Neural cell (in vitro differentiated cells): ENCODE measurements around the gene SFN. TPM values are rescaled to one million over a fixed set of nuclear protein-coding genes. Genes with fewer than 3 reads are reported as not detected.

ENCODE experiments used
- H2AFZ ChIP-seq: fragments of 200-600, 300-800 bp; sonication (generic), shearing (Covaris generic); 2 replicates; pipeline ENCODE4 v1.6.0; 2014; ENCODE audit warnings: low read depth, mild to moderate bottlenecking, antibody characterized with exemption, low read length, moderate library complexity
- H3F3A ChIP-seq: fragments of 200-600 bp; shearing (Covaris generic); 2 replicates; pipeline ENCODE4 v1.6.1; 2016; ENCODE audit warnings: mild to moderate bottlenecking, moderate library complexity, mixed read lengths, antibody characterized with exemption, low read length; ENCODE audit not compliant: insufficient read depth, poor library complexity, severe bottlenecking
- H3K27ac ChIP-seq: fragments of 200-600, 300-800 bp; sonication (generic), shearing (Covaris generic); 2 replicates; pipeline ENCODE4 v1.5.1; 2014; ENCODE audit warnings: mild to moderate bottlenecking, low read length, moderate library complexity
- H3K27me3 ChIP-seq: fragments of 300-800, 200-600 bp; sonication (generic), shearing (Covaris generic); 2 replicates; pipeline ENCODE4 v1.6.0; 2014; ENCODE audit warnings: mild to moderate bottlenecking, low read depth, low read length, moderate library complexity; ENCODE audit not compliant: insufficient read depth
- H3K36me3 ChIP-seq: fragments of 300-800, 200-600 bp; sonication (generic), shearing (Covaris generic); 2 replicates; pipeline ENCODE4 v1.5.1; 2014; ENCODE audit warnings: mild to moderate bottlenecking, antibody characterized with exemption, low read length, moderate library complexity; ENCODE audit not compliant: insufficient read depth
- H3K4me2 ChIP-seq: fragments of 300-800, 200-600 bp; sonication (generic), shearing (Covaris generic); 2 replicates; pipeline ENCODE4 v1.6.0; 2014; ENCODE audit warnings: mild to moderate bottlenecking, low read length
- H3K4me3 ChIP-seq: fragments of 300-800, 200-600 bp; sonication (generic), shearing (Covaris generic); 2 replicates; pipeline ENCODE4 v1.5.1; 2014; ENCODE audit warnings: mild to moderate bottlenecking, low read length, moderate library complexity
- H3K79me2 ChIP-seq: fragments of 200-600 bp; shearing (Covaris generic); replicated peaks from 2 replicates; pipeline ENCODE4 v1.6.0; 2014; ENCODE audit warnings: mild to moderate bottlenecking, low read length, moderate library complexity; ENCODE audit not compliant: insufficient read depth
- H3K9ac ChIP-seq: fragments of 300-800, 200-600 bp; sonication (generic), shearing (Covaris generic); 2 replicates; pipeline ENCODE4 v1.6.1; 2016; ENCODE audit warnings: mild to moderate bottlenecking, low read length, mixed read lengths
- H3K9me2 ChIP-seq: fragments of 200-600 bp; shearing (Covaris generic); 2 replicates; pipeline ENCODE4 v1.6.1; 2016; ENCODE audit warnings: mild to moderate bottlenecking, low read length, mixed read lengths; ENCODE audit not compliant: insufficient read depth
- H3K9me3 ChIP-seq: fragments of 200-600, 300-800 bp; sonication (generic), shearing (Covaris generic); 2 replicates; pipeline ENCODE4 v1.6.1; 2016; ENCODE audit warnings: mild to moderate bottlenecking, mixed run types, low read length, moderate library complexity, mixed read lengths
- H4K20me1 ChIP-seq: fragments of 200-600 bp; shearing (Covaris generic); 2 replicates; pipeline ENCODE4 v1.6.1; 2016; ENCODE audit warnings: mild to moderate bottlenecking, mixed run types; ENCODE audit not compliant: insufficient read depth
- EP300 ChIP-seq: fragments of 450-650 bp; conservative IDR thresholded peaks from 2 replicates; pipeline ENCODE4 v1.6.1; 2014; ENCODE audit warnings: antibody characterized with exemption, mild to moderate bottlenecking, moderate library complexity; ENCODE audit not compliant: poor library complexity, severe bottlenecking
- EZH2 ChIP-seq: fragments of 200-600, 300-800 bp; shearing (Covaris generic), sonication (generic); IDR thresholded peaks from 2 replicates; pipeline ENCODE4 v1.6.1; 2014; ENCODE audit warnings: antibody characterized with exemption, low read length, borderline replicate concordance, mild to moderate bottlenecking; ENCODE audit not compliant: insufficient read depth, poor library complexity, severe bottlenecking
- MXI1 ChIP-seq: fragments of 450-650 bp; conservative IDR thresholded peaks from 2 replicates; pipeline ENCODE4 v1.6.1; 2014; ENCODE audit warnings: antibody characterized with exemption, mild to moderate bottlenecking; ENCODE audit not compliant: poor library complexity, severe bottlenecking
- POLR2AphosphoS5 ChIP-seq: IDR thresholded peaks from 2 replicates; pipeline ENCODE4 v1.6.1; 2012
- RAD21 ChIP-seq: fragments of 450-650 bp; conservative IDR thresholded peaks from 2 replicates; pipeline ENCODE4 v1.6.1; 2014; ENCODE audit warnings: antibody characterized with exemption, mild to moderate bottlenecking, moderate library complexity
- SMC3 ChIP-seq: fragments of 450-650 bp; conservative IDR thresholded peaks from 2 replicates; pipeline ENCODE4 v1.6.1; 2014; ENCODE audit warnings: antibody characterized with exemption, mild to moderate bottlenecking, moderate library complexity; ENCODE audit not compliant: poor library complexity
- TAF1 ChIP-seq: IDR thresholded peaks from 2 replicates; pipeline ENCODE4 v1.6.1; 2012; ENCODE audit warnings: low read depth
- polyA plus RNA-seq: library from polyadenylated mRNA; depleted of rRNA; stranded (reverse); fragments of >200 nt; gene quantifications from 2 replicates; pipeline ENCODE4 v1.2.3, GENCODE V29; 2014
- TF ChIP-seq, protein P1 (sequence below): IDR thresholded peaks from 2 replicates; pipeline ENCODE4 v1.6.1; 2012; ENCODE audit warnings: borderline replicate concordance
- TF ChIP-seq, protein P2 (sequence below): fragments of 450-650 bp; IDR thresholded peaks from 2 replicates; pipeline ENCODE4 v1.5.1; 2014; ENCODE audit warnings: antibody characterized with exemption, mild to moderate bottlenecking, moderate library complexity; ENCODE audit not compliant: poor library complexity, severe bottlenecking

Gene SFN
- polyA plus RNA-seq, 1 donor from 2014 or later: 0.25 TPM

DNA sequence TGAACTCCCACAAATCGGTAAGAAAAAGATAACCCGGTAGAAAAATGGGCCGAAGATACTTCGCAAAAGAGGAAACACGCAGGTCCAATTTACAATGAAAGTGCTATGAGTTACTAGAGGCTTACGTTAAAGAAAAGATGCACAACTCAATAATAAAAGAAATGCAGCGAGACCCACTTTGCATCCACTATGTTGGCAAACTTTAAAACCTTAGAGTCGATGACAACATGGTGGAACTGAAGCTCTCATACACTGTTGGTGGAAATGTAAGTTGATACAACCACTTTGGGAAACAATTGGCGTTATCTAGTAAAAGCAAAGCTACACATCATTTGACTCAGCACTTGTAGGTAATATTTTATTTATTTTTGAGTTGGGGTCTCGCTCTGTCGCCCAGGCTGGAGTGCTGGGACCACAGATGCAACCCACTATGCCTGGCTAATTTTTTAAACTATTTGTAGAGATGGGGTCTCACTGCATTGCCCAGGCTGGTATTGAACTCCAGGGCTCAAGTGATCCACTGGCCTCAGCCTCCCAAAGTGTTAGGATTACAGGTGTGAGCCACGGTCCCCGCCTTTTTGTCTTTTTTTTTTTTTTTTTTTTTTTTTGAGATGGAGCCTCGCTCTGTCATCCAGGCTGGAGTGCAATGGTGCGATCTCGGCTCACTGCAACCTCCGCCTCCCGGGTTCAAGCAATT is 38.0 kb downstream of the SFN start:
- TF ChIP-seq RAD21 (no peak), MXI1 (no peak), EZH2 (no peak)
- Histone ChIP-seq H2AFZ (peak overlapping the region; percentile 94), H3K4me3 (peak overlapping the region; percentile 76)

DNA sequence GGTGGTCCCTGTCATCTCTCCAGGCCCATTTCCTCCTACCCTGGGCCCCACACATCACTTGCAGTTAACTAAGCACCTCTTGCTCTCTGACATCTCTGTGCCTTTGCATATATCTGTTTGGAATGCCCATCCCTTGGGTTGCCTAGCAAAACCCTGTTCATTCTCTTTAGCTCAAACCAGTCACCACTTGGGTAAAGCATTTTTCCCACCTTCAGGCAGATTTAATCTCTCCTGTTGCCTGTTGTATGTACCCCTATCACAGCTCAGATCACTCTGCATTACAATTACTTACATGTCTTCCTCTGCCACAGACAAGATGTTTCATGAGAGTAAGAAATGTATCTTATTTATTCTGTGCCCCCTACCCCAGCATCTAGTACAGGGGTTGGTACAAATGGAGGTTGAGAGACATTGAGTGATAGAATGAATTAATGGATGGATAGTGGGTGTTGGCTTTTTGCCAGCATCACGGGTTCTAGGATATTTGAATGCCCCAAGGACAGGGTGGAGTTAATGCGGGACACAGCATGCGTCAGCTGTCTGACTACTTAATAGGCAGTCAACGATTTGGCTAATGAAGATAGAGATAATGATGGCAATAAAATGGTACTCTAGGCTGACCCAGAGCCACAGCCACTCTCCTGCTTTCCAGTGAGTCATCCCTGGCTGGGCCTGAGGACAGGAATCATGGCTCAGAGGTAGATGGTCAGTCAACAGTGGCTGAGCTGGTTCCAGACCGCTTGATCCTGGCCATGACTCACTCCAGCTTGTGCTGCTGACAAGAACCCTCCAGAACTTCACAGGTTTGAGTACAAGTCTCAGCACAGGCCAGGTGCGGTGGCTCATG is 44.3 kb downstream of the SFN start:
- no peak for TF ChIP-seq POLR2AphosphoS5
- no peak for TF ChIP-seq TAF1
- TF ChIP-seq EP300: no peak
- no peak for TF ChIP-seq RAD21
- no peak for TF ChIP-seq EZH2
- TF ChIP-seq, protein P1, sequence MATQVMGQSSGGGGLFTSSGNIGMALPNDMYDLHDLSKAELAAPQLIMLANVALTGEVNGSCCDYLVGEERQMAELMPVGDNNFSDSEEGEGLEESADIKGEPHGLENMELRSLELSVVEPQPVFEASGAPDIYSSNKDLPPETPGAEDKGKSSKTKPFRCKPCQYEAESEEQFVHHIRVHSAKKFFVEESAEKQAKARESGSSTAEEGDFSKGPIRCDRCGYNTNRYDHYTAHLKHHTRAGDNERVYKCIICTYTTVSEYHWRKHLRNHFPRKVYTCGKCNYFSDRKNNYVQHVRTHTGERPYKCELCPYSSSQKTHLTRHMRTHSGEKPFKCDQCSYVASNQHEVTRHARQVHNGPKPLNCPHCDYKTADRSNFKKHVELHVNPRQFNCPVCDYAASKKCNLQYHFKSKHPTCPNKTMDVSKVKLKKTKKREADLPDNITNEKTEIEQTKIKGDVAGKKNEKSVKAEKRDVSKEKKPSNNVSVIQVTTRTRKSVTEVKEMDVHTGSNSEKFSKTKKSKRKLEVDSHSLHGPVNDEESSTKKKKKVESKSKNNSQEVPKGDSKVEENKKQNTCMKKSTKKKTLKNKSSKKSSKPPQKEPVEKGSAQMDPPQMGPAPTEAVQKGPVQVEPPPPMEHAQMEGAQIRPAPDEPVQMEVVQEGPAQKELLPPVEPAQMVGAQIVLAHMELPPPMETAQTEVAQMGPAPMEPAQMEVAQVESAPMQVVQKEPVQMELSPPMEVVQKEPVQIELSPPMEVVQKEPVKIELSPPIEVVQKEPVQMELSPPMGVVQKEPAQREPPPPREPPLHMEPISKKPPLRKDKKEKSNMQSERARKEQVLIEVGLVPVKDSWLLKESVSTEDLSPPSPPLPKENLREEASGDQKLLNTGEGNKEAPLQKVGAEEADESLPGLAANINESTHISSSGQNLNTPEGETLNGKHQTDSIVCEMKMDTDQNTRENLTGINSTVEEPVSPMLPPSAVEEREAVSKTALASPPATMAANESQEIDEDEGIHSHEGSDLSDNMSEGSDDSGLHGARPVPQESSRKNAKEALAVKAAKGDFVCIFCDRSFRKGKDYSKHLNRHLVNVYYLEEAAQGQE: no peak
- H3K4me3 ChIP-seq: no peak overlapping the region
- no peak overlapping the region for H2AFZ ChIP-seq
- no peaks in the 10 kb centered on the region for H4K20me1 ChIP-seq
- H3K79me2 ChIP-seq: no peaks in the 10 kb centered on the region
- H3K36me3 ChIP-seq: no peaks in the 10 kb centered on the region
- H3K9me3 ChIP-seq: no peaks in the 10 kb centered on the region
- no peaks in the 10 kb centered on the region for H3K9me2 ChIP-seq
- no peaks in the 10 kb centered on the region for H3K27me3 ChIP-seq
- no peak overlapping the region for H3K4me2 ChIP-seq
- H3F3A ChIP-seq: no peaks in the 10 kb centered on the region
- no peak overlapping the region for H3K27ac ChIP-seq
- no peak overlapping the region for H3K9ac ChIP-seq

More for the DNA sequence above, 38.0 kb downstream of the SFN start:
- Histone ChIP-seq H3K36me3 (no peaks in the 10 kb centered on the region), H3K9ac (peak overlapping the region; percentile 80), H4K20me1 (no peaks in the 10 kb centered on the region), H3K27ac (peak overlapping the region; percentile 76), H3K9me3 (no peaks in the 10 kb centered on the region), H3K79me2 (peaks cover 17% of the 10 kb centered on the region), H3K9me2 (no peaks in the 10 kb centered on the region), H3K27me3 (no peaks in the 10 kb centered on the region), H3K4me2 (peak overlapping the region; percentile 87), H3F3A (no peaks in the 10 kb centered on the region)

DNA sequence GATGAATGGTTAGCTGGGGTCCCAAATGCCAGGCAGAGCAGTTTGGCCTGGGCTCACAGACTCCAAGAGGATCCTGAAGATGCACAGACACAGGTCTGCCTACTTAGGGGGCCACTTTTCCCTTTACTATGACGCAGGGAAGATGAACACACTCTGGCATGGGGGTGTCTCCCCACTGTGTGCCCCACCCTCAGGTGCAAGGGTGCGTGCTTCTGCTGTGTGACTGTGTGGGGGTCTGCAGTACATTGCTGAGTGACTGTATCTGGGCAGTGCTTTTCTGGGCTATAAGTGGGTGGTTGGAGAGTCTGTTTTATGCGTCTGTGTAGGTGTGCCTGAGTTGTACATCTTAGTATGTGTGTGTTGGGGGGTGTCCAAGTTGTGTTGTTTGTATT is 47.0 kb downstream of the SFN start:
- Histone ChIP-seq H3K4me3 (no peak overlapping the region), H3K9me2 (no peaks in the 10 kb centered on the region), H3K27me3 (no peaks in the 10 kb centered on the region), H3K9ac (no peak overlapping the region), H3K79me2 (no peaks in the 10 kb centered on the region), H3K27ac (no peak overlapping the region), H2AFZ (no peak overlapping the region), H3K9me3 (no peaks in the 10 kb centered on the region), H3K36me3 (no peaks in the 10 kb centered on the region), H4K20me1 (no peaks in the 10 kb centered on the region), H3F3A (no peaks in the 10 kb centered on the region), H3K4me2 (no peak overlapping the region)
- no peak for TF ChIP-seq RAD21
- TF ChIP-seq, protein P2, sequence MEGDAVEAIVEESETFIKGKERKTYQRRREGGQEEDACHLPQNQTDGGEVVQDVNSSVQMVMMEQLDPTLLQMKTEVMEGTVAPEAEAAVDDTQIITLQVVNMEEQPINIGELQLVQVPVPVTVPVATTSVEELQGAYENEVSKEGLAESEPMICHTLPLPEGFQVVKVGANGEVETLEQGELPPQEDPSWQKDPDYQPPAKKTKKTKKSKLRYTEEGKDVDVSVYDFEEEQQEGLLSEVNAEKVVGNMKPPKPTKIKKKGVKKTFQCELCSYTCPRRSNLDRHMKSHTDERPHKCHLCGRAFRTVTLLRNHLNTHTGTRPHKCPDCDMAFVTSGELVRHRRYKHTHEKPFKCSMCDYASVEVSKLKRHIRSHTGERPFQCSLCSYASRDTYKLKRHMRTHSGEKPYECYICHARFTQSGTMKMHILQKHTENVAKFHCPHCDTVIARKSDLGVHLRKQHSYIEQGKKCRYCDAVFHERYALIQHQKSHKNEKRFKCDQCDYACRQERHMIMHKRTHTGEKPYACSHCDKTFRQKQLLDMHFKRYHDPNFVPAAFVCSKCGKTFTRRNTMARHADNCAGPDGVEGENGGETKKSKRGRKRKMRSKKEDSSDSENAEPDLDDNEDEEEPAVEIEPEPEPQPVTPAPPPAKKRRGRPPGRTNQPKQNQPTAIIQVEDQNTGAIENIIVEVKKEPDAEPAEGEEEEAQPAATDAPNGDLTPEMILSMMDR: no peak
- no peak for TF ChIP-seq EP300
- no peak for TF ChIP-seq EZH2
- TF ChIP-seq, protein P1: no peak
- TF ChIP-seq SMC3: no peak
- no peak for TF ChIP-seq MXI1
- no peak for TF ChIP-seq TAF1
- TF ChIP-seq POLR2AphosphoS5: no peak
